Measurements from ENCODE around the gene ZNF714.

Gene ZNF714

DNA sequence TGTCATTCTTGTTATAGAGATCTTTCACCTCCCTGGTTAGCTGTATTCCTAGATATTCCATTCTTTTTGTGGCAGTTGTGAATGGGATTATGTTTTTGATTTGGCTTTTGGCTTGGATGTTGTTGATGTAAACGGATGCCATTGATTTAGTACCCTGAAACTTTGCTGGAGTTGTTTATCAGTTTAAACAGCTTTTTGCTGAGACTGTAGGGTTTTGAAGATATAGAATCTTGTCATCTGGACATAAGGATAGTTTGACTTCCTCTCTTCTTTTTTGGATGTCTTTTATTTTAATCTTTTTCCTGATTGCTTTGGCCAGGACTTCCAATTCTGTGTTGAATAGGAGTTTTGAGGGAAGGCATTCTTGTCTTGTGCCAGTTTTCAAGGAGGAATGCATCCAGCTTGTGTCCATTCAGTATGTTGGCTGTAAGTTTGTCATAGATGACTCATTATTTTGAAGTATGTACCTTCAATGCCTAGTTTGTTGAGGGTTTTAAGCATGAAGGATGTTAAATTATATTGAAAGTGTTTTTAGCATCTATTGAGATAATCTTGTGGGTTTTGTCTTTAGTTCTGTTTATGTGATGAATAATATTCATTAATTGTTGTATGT is 76.6 kb downstream of the ZNF714 start:
- no peak overlapping the region for H3K9ac ChIP-seq (ENCODE audit: insufficient read length)
- no peak overlapping the region for H3K27ac ChIP-seq
- H3K9me3 ChIP-seq (ENCODE audit: low read depth, low read length): no peaks in the 10 kb centered on the region
- no peak overlapping the region for H3K4me3 ChIP-seq
- peaks cover 43% of the 10 kb centered on the region for H3K36me3 ChIP-seq (ENCODE audit: insufficient read depth, low read length)
- no peak for DNase-seq (ENCODE audit: low read depth, low spot score)
- TF ChIP-seq EZH2 (IDR thresholded peaks at IDR 0.05): no peak
- no peak for TF ChIP-seq FOXP2 (optimal IDR thresholded peaks at IDR 0.05; ENCODE audit: control extremely low read depth, extremely low read length, insufficient read depth)
- TF ChIP-seq POLR2AphosphoS5 (IDR thresholded peaks at IDR 0.05; ENCODE audit: borderline replicate concordance, low read depth, low read length): no peak

DNA sequence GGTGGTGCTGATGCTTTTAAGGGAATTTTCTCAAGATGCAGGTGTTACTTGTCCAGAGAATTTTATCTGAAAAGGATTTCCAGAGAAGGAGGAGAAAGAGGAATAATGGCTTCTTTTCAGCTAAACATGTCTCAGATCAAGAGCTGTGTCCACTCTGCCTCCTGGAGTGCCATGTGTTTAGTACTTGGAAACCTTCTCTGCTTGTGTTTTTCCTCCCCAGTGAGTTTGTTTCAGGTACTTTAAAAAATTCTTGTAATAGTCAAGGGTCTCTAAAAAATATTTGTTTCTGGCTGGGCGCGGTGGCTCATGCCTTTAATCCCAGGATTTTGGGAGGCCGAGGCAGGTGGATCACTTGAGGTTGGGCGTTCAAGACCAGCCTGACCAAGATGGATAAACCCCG is 82.5 kb downstream of the ZNF714 start:
- TF ChIP-seq POLR2AphosphoS5 (IDR thresholded peaks at IDR 0.05; ENCODE audit: borderline replicate concordance, low read depth, low read length): no peak
- no peak for TF ChIP-seq EZH2 (IDR thresholded peaks at IDR 0.05)
- no peak for TF ChIP-seq FOXP2 (optimal IDR thresholded peaks at IDR 0.05; ENCODE audit: control extremely low read depth, extremely low read length, insufficient read depth)
- Histone ChIP-seq H3K9me3 (ENCODE audit: low read depth, low read length) (no peaks in the 10 kb centered on the region), H3K36me3 (ENCODE audit: insufficient read depth, low read length) (peaks cover 73% of the 10 kb centered on the region), H3K4me3 (no peak overlapping the region), H3K27ac (no peak overlapping the region), H3K9ac (ENCODE audit: insufficient read length) (no peak overlapping the region)
- no peak for DNase-seq (ENCODE audit: low read depth, low spot score)

GRCh38 chr19:21166436-21166835 is 84.4 kb downstream of the ZNF714 start:
- Histone ChIP-seq H3K36me3 (ENCODE audit: insufficient read depth, low read length) (peaks cover 74% of the 10 kb centered on the region), H3K4me3 (no peak overlapping the region), H3K27ac (no peak overlapping the region), H3K9me3 (ENCODE audit: low read depth, low read length) (no peaks in the 10 kb centered on the region), H3K9ac (ENCODE audit: insufficient read length) (no peak overlapping the region)
- TF ChIP-seq POLR2AphosphoS5 (IDR thresholded peaks at IDR 0.05; ENCODE audit: borderline replicate concordance, low read depth, low read length) (no peak), FOXP2 (optimal IDR thresholded peaks at IDR 0.05; ENCODE audit: control extremely low read depth, extremely low read length, insufficient read depth) (no peak), EZH2 (IDR thresholded peaks at IDR 0.05) (no peak)
- DNase-seq (ENCODE audit: low read depth, low spot score): no peak

Measured in SK-N-MC (cell line).